T-helper 2 cell treated with Interferon-gamma antibody and Interleukin-4, amounts not matched to agents 5 μg/mL and 100 μg/mL, for 36 hours (primary cell): Measurements from ENCODE around the gene MTMR12.
"Not testable (repeated sequence)": the region's sequence is repeated elsewhere in the genome, so short reads cannot be mapped to it uniquely, and the experiment has no call there.

ENCODE experiments used
- DNase-seq: peaks from one replicate; pipeline ENCODE4 v3.0.0; 2021; ENCODE audit warnings: low spot score
- H3K27ac Mint-ChIP-seq: one replicate; pipeline ENCODE4 v1.8.0; 2021; ENCODE audit warnings: mild to moderate bottlenecking, mixed read lengths
- H3K27me3 Mint-ChIP-seq: one replicate; pipeline ENCODE4 v1.8.0; 2021; ENCODE audit warnings: low read depth, mixed read lengths
- H3K36me3 Mint-ChIP-seq: one replicate; pipeline ENCODE4 v1.8.0; 2021; ENCODE audit warnings: low read depth, mixed read lengths
- H3K4me1 Mint-ChIP-seq: one replicate; pipeline ENCODE4 v1.8.0; 2021; ENCODE audit warnings: low read depth, mixed read lengths
- H3K4me3 Mint-ChIP-seq: one replicate; pipeline ENCODE4 v1.8.0; 2022; ENCODE audit warnings: mild to moderate bottlenecking, moderate library complexity, mixed read lengths
- H3K9me3 Mint-ChIP-seq: one replicate; pipeline ENCODE4 v1.8.0; 2021; ENCODE audit warnings: mixed read lengths

Gene MTMR12

DNA sequence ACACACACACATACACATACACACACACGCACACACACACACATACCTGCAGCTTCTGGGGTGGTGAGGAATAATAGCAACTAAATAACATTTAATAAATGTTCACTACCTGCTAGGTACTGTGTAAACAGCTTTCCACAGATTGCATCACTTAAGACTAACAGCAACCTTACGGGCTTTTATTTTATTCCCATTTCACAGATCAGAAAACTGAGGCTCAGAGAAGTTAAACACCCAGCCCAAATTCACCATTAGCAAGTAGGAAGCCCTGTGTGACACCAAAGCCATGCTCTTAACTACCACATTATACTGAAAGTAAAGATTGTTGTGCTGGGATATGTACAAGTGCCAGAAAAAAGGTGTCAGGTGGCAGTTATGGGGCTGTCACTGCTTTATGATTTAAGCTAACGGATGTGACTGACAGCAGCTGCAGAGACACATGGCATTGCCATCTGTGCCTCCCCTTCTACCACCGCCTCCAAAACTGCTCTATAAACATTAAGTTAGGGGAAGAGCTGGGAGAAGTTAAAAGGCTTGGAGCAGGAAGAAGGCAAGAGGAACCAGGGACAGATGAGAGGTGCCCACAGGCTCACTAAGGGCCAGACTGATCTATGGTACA is 13.6 kb downstream of the MTMR12 start:
- no peak overlapping the region for H3K4me3 Mint-ChIP-seq
- H3K27me3 Mint-ChIP-seq, result no peaks in the 10 kb centered on the region
- no peak for DNase-seq
- peaks cover 19% of the 10 kb centered on the region for H3K36me3 Mint-ChIP-seq
- no peaks in the 10 kb centered on the region for H3K9me3 Mint-ChIP-seq
- peaks cover 34% of the 10 kb centered on the region for H3K4me1 Mint-ChIP-seq
- no peak overlapping the region for H3K27ac Mint-ChIP-seq

DNA sequence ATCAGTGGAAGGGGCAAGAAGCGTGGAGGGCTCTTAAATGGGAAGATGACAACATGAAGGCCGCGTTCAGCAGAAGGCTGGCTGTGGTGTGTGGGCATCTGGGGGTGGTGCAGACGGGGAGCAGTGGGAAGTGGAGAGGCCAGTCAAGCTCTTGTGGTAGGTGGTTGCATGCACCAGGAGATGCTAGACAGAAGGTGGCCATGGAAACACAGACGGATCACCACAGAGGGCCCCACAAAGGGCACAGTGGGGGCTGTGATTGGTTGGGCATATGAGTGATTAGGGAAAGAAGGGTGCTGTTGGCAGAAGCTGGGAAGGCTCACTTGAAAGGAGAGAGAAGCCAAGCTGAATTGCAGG is 14.7 kb downstream of the MTMR12 start:
- H3K4me1 Mint-ChIP-seq, result peaks cover 30% of the 10 kb centered on the region
- H3K27me3 Mint-ChIP-seq, result no peaks in the 10 kb centered on the region
- H3K27ac Mint-ChIP-seq, result peak overlapping the region; percentile 27
- DNase-seq, result peak; percentile 27
- H3K36me3 Mint-ChIP-seq, result peaks cover 29% of the 10 kb centered on the region
- no peak overlapping the region for H3K4me3 Mint-ChIP-seq
- H3K9me3 Mint-ChIP-seq, result no peaks in the 10 kb centered on the region

DNA sequence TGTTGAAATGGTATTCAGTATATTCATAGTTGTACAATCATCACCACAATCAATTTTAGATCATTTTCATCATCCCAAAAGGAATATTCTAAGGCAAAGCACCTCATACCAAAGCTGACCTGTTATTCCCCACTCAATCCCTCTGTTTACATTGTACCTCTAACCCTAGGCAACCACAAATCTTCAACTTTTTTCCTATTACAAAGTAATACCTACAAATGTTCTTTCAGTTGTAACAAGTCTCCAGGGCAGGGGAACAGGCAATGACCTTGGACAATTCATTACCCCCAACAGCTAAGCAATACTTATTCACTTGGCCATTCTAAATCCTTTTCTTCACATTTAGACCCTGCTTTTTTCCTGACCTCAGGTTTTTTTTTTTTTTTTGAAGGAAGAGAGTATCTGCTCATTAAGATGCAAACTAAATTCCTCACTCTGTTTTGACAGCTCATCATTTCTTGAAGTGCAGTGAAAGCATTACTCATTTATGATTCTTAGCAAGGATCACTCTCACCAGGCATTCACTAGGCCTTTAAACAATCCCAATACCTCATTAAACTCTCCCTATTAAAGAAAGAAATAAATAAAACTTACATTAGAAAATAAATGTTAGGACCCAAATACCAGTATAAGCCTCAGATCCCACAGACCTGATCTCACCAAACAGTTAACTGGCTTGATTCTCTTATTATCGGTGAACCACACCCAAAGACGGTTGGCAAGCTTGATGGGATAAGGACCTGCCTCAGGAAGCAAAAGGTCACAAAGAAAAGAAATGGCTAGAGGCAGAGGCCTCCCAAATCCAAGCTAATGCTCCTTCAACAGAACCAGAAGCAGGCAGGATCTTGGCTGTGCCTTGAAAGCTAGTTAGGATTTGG is 15.3 kb downstream of the MTMR12 start:
- DNase-seq, result no peak
- H3K27ac Mint-ChIP-seq, result no peak overlapping the region
- H3K9me3 Mint-ChIP-seq, result no peaks in the 10 kb centered on the region
- H3K27me3 Mint-ChIP-seq, result no peaks in the 10 kb centered on the region
- H3K36me3 Mint-ChIP-seq, result peaks cover 32% of the 10 kb centered on the region
- H3K4me3 Mint-ChIP-seq, result no peak overlapping the region
- H3K4me1 Mint-ChIP-seq, result peaks cover 34% of the 10 kb centered on the region

GRCh38 chr5:32295966-32296772 is 16.6 kb downstream of the MTMR12 start:
- H3K27me3 Mint-ChIP-seq, DNase-seq, H3K27ac Mint-ChIP-seq, H3K4me3 Mint-ChIP-seq, H3K9me3 Mint-ChIP-seq: not testable (repeated sequence)
- Mint-ChIP-seq H3K36me3 (peaks cover 34% of the 10 kb centered on the region), H3K4me1 (peaks cover 35% of the 10 kb centered on the region)

GRCh38 chr5:32291591-32291990 is 21.1 kb downstream of the MTMR12 start:
- Mint-ChIP-seq H3K36me3 (peaks cover 32% of the 10 kb centered on the region), H3K4me3 (no peak overlapping the region), H3K9me3 (no peaks in the 10 kb centered on the region), H3K27ac (no peak overlapping the region), H3K4me1 (peaks cover 12% of the 10 kb centered on the region), H3K27me3 (no peaks in the 10 kb centered on the region)
- DNase-seq, result no peak

GRCh38 chr5:32290922-32291321 is 21.8 kb downstream of the MTMR12 start:
- no peaks in the 10 kb centered on the region for H3K27me3 Mint-ChIP-seq
- no peak overlapping the region for H3K4me3 Mint-ChIP-seq
- H3K27ac Mint-ChIP-seq, result no peak overlapping the region
- H3K36me3 Mint-ChIP-seq, result peaks cover 29% of the 10 kb centered on the region
- peaks cover 12% of the 10 kb centered on the region for H3K4me1 Mint-ChIP-seq
- no peak for DNase-seq
- H3K9me3 Mint-ChIP-seq, result no peaks in the 10 kb centered on the region

DNA sequence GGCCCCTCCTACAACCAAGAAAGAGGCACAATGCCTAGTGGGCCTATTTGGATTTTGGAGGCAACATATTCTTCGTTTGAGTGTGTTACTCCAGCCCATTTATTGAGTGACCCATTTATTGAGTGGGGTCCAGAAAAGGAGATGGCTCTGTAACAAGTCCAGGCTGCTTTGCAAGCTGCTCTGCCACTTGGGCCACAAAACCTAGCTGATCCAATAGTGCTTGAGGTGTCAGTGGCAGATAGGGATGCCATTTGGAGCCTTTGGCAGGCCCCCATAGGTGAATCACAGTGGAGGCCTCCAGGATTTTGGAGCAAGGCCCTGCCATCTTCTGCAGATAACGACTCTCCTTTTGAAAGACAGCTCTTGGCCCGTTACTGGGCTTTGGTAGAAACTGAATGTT is 22.2 kb downstream of the MTMR12 start:
- H3K4me1 Mint-ChIP-seq, result peaks cover 12% of the 10 kb centered on the region
- H3K27ac Mint-ChIP-seq, H3K9me3 Mint-ChIP-seq, H3K27me3 Mint-ChIP-seq, H3K4me3 Mint-ChIP-seq, DNase-seq: not testable (repeated sequence)
- peaks cover 29% of the 10 kb centered on the region for H3K36me3 Mint-ChIP-seq

DNA sequence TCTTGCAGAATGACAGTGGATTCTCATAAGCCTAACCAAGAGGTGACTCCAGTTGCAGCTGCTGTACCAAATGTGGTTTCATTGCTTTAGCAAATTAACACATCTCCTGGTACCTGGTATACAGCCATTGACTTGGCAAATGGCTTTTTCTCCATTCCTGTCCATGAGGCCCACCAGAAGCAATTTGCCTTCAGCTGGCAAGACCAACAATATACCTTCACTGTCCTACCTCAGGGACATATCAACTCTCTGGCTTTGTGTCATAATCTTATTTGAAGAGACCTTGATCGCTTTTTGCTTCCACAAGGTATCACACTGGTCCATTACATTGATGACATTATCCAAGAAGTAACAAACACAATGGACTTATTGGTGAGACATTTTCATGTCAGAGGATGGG is 22.8 kb downstream of the MTMR12 start:
- Mint-ChIP-seq H3K36me3 (peaks cover 26% of the 10 kb centered on the region), H3K4me1 (peaks cover 12% of the 10 kb centered on the region)
- H3K27me3 Mint-ChIP-seq, DNase-seq, H3K27ac Mint-ChIP-seq, H3K4me3 Mint-ChIP-seq, H3K9me3 Mint-ChIP-seq: not testable (repeated sequence)

DNA sequence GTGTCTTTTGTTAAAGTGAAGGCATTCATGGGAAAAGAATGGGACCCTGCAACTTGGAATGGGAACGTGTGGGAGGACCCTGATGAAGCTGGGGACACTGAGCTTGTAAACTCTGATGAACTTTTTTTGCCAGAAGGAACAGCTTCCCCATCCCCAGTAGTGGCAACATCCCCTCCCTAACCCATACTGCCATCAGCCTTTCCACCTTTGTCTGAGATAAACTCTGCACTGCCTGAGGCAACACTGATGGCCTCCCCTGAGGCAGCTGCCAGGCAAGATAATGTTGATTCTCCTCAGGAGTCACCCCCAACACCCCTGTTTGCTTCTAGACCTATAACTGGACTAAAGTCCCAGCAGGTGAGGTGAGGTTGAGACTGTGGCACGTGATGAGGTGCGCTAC is 24.6 kb downstream of the MTMR12 start:
- not testable (repeated sequence) for H3K27ac Mint-ChIP-seq, H3K4me3 Mint-ChIP-seq, H3K9me3 Mint-ChIP-seq, H3K36me3 Mint-ChIP-seq, H3K27me3 Mint-ChIP-seq, DNase-seq
- peaks cover 14% of the 10 kb centered on the region for H3K4me1 Mint-ChIP-seq

- not testable (repeated sequence) for H3K4me3 Mint-ChIP-seq, H3K9me3 Mint-ChIP-seq, H3K27me3 Mint-ChIP-seq, DNase-seq, H3K4me1 Mint-ChIP-seq, H3K36me3 Mint-ChIP-seq, H3K27ac Mint-ChIP-seq
Observed at GRCh38 chr5:32287525-32287924, 25.2 kb downstream of the MTMR12 start.

DNA sequence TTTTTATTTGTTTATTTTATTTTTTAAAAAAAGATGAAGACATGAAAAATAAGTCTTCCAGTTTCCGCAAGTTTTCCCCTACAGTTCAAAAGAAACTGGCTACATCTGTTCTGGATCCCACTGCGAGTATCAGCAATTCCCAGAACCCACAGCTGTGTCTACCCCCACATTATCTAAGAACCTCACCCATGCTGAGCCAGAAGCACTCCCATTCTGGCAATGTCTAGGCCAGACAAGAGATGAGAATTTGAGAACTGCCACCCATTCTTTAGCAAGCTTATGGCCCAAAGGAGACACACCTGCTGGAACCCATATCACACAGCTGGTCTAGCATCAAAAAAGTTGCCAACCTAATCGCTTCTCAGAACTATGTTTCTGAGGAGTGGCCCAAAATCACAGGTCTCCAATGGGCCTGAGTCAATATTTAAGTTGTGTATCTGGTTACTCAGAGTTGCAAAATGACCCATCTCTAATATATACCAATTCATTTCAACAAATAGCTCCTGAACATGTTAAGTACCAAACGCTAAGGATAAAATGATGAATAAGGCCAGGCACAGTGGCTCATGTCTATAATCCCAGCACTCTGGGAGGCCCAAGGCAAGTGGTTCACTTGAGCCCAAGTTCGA is 27.1 kb downstream of the MTMR12 start:
- H3K27ac Mint-ChIP-seq, result no peak overlapping the region
- H3K27me3 Mint-ChIP-seq, result no peaks in the 10 kb centered on the region
- no peak for DNase-seq
- H3K36me3 Mint-ChIP-seq, result peaks cover 8% of the 10 kb centered on the region
- no peak overlapping the region for H3K4me3 Mint-ChIP-seq
- peaks cover 3% of the 10 kb centered on the region for H3K9me3 Mint-ChIP-seq
- peaks cover 14% of the 10 kb centered on the region for H3K4me1 Mint-ChIP-seq

GRCh38 chr5:32283539-32284377 is 29.0 kb downstream of the MTMR12 start:
- Mint-ChIP-seq H3K9me3 (peaks cover 4% of the 10 kb centered on the region), H3K4me1 (peaks cover 26% of the 10 kb centered on the region), H3K36me3 (peaks cover 13% of the 10 kb centered on the region), H3K27me3 (no peaks in the 10 kb centered on the region), H3K27ac (no peak overlapping the region), H3K4me3 (no peak overlapping the region)
- peak; percentile 25 for DNase-seq

DNA sequence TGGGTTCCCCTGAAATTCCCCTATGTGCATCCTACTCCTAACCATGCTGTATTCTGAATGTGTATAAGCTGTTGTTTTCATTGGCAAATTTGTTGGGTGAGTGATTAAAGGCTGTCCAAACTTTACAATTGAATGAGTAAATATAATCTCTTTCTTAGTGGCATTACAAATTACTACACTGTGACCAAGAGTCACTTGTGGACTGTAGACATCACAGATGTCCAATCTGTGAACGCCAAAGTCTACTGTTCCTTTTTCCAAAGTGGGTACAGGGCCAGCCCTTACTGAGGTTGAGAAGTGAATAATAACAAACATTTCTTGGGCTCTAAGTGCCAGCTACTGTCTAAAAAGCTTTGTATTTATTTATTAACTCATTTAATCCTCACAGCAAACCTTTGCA is 29.7 kb downstream of the MTMR12 start:
- Mint-ChIP-seq H3K4me1 (peaks cover 32% of the 10 kb centered on the region), H3K4me3 (no peak overlapping the region), H3K27ac (no peak overlapping the region), H3K9me3 (peaks cover 4% of the 10 kb centered on the region), H3K36me3 (peaks cover 13% of the 10 kb centered on the region), H3K27me3 (no peaks in the 10 kb centered on the region)
- no peak for DNase-seq
